Thyroid gland (tissue), 4 donors: ENCODE data around the gene ACTR2. TPM values are rescaled to one million over a fixed set of nuclear protein-coding genes. Genes with fewer than 3 reads are reported as not detected.
"Not testable (repeated sequence)": the region's sequence is repeated elsewhere in the genome, so short reads cannot be mapped to it uniquely, and the experiment has no call there.

ENCODE experiments used
- DNase-seq, 2 donors: peaks; one replicate each; pipeline ENCODE4 v3.0.0-alpha.2; 2019
- H3K27ac ChIP-seq, 3 donors: fragments of 200-600 bp; sonication (generic); 1 replicate in 2 of 3; 2 replicates in 1 of 3; pipeline ENCODE4 v1.5.1; 2016 to 2019; ENCODE audit warnings: mild to moderate bottlenecking in 1 of 3, moderate library complexity in 1 of 3
- H3K27me3 ChIP-seq: fragments of 200-600 bp; sonication (generic); one replicate; pipeline ENCODE4 v1.5.1; 2019
- H3K36me3 ChIP-seq, 2 donors: fragments of 200-600 bp; sonication (generic); one replicate each; pipeline ENCODE4 v1.5.1; 2016 to 2019
- H3K4me1 ChIP-seq, 2 donors: fragments of 200-600 bp; sonication (generic); one replicate each; pipeline ENCODE4 v1.5.1; 2017 to 2019
- H3K4me3 ChIP-seq, 3 donors: fragments of 200-600 bp; sonication (generic); replicated peaks in 1 of 3; 1 replicate in 2 of 3; 2 replicates in 1 of 3; pipeline ENCODE4 v1.5.1; 2016; ENCODE audit warnings: mild to moderate bottlenecking in 1 of 3
- H3K9me3 ChIP-seq: fragments of 200-600 bp; sonication (generic); one replicate; pipeline ENCODE4 v1.5.1; 2017
- POLR2A ChIP-seq, 2 donors: fragments of 450-650 bp; IDR thresholded peaks; one replicate each; pipeline ENCODE4 v1.6.1; 2017; ENCODE audit warnings: antibody characterized with exemption in 2 of 2, mild to moderate bottlenecking in 2 of 2, moderate library complexity in 1 of 2
- WGBS, 2 donors: methylation state at CpG; one replicate each; pipeline ENCODE4 v1.1.5; 2017; 5-methylcytosine and 5-hydroxymethylcytosine counted together
- intact Hi-C: fragments of 100-400 bp; cut with DNase I; formaldehyde crosslinking; loops from one replicate; pipeline ENCODE4 v1.15.1; 2023
- total RNA-seq, 4 donors: library from RNA; depleted of rRNA; stranded (reverse); fragments of >200 nt; gene quantifications; one replicate each; pipeline ENCODE4 v1.2.3, GENCODE V29; 2016
- TF ChIP-seq, protein P1 (sequence below), 6 experiments: fragments of 200-600 bp in 3 of 6; fragments of 450-650 bp in 3 of 6; sonication (generic) in 3 of 6; IDR thresholded peaks; one replicate each; pipeline ENCODE4 v1.5.1; 2016 to 2019; ENCODE audit warnings: antibody characterized with exemption in 6 of 6, mild to moderate bottlenecking in 2 of 6, inconsistent platforms in 1 of 6, moderate library complexity in 1 of 6

The ACTR2 gene
- total RNA-seq, 4 donors from 2014 or later = 65.2 to 88.6 (median 74.7) TPM

DNA sequence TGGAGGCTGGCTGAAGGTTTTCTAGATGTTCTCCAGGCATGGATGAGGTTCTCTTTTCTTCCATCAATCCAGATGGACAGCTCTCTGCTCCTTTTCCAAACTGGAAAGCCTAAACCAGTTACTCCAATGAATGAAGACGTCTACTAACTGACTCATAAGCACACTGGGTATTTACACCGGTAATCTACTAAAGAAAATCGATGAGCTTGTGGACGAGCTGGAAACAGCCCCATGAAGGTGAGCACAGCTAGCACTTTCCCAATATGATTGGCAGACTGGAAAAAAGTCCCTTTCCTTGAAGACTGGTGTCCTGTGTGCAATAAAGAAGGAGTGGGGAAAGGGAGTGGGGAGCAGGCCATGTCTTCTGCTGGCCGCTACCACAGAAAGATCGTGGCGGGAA, 84.0 kb downstream of the ACTR2 start:
- H3K36me3 ChIP-seq = peaks cover 28 to 41% of the 10 kb centered on the region in 2 donors
- 95 to 96% methylated on average over 7 of the region's 7 CpGs for WGBS, 2 donors
- TF ChIP-seq, protein P1, sequence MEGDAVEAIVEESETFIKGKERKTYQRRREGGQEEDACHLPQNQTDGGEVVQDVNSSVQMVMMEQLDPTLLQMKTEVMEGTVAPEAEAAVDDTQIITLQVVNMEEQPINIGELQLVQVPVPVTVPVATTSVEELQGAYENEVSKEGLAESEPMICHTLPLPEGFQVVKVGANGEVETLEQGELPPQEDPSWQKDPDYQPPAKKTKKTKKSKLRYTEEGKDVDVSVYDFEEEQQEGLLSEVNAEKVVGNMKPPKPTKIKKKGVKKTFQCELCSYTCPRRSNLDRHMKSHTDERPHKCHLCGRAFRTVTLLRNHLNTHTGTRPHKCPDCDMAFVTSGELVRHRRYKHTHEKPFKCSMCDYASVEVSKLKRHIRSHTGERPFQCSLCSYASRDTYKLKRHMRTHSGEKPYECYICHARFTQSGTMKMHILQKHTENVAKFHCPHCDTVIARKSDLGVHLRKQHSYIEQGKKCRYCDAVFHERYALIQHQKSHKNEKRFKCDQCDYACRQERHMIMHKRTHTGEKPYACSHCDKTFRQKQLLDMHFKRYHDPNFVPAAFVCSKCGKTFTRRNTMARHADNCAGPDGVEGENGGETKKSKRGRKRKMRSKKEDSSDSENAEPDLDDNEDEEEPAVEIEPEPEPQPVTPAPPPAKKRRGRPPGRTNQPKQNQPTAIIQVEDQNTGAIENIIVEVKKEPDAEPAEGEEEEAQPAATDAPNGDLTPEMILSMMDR (IDR thresholded peaks at IDR 0.05) = no peak
- TF ChIP-seq POLR2A (IDR thresholded peaks at IDR 0.05) = no peak

GRCh38 chr2:65313126-65313953, 85.7 kb downstream of the ACTR2 start:
- H3K27ac ChIP-seq = no peak overlapping the region
- H3K27me3 ChIP-seq = no peaks in the 10 kb centered on the region
- H3K4me1 ChIP-seq = peaks cover 0 to 8% of the 10 kb centered on the region in 2 donors
- intact Hi-C loops = no loop called here
- H3K4me3 ChIP-seq = no peak overlapping the region
- TF ChIP-seq, protein P1 (IDR thresholded peaks at IDR 0.05) = no peak
- TF ChIP-seq POLR2A (IDR thresholded peaks at IDR 0.05) = no peak
- H3K36me3 ChIP-seq = peaks cover 28 to 41% of the 10 kb centered on the region in 2 donors
- H3K9me3 ChIP-seq = no peaks in the 10 kb centered on the region
- 92 to 95% methylated on average over 48 to 52 of the region's 52 CpGs for WGBS, 2 donors
- no peak for DNase-seq

More for the DNA sequence above, 84.0 kb downstream of the ACTR2 start:
- intact Hi-C loops = no loop called here
- peak overlapping the region in 1 of 3 donors; percentile 43 for H3K27ac ChIP-seq
- H3K4me1 ChIP-seq = peaks cover 0 to 8% of the 10 kb centered on the region in 2 donors
- no peaks in the 10 kb centered on the region for H3K27me3 ChIP-seq
- no peak overlapping the region for H3K4me3 ChIP-seq
- DNase-seq = no peak
- no peaks in the 10 kb centered on the region for H3K9me3 ChIP-seq

- H3K9me3 ChIP-seq = no peaks in the 10 kb centered on the region
- H3K27ac ChIP-seq = no peak overlapping the region
- no peaks in the 10 kb centered on the region for H3K27me3 ChIP-seq
- peaks cover 28 to 41% of the 10 kb centered on the region in 2 donors for H3K36me3 ChIP-seq
- TF ChIP-seq, protein P1 (IDR thresholded peaks at IDR 0.05) = no peak
- TF ChIP-seq POLR2A (IDR thresholded peaks at IDR 0.05) = no peak
- no peak overlapping the region for H3K4me3 ChIP-seq
- WGBS, 2 donors = 97% methylated on average over 18 to 19 of the region's 24 CpGs
- H3K4me1 ChIP-seq = peaks cover 0 to 8% of the 10 kb centered on the region in 2 donors
- DNase-seq = no peak
- intact Hi-C loops = no loop called here
Measured at GRCh38 chr2:65313954-65314256, 86.3 kb downstream of the ACTR2 start.

- Histone ChIP-seq H3K27ac (no peak overlapping the region), H3K4me1 (peaks cover 0 to 6% of the 10 kb centered on the region in 2 donors), H3K9me3 (no peaks in the 10 kb centered on the region), H3K4me3 (no peak overlapping the region), H3K27me3 (no peaks in the 10 kb centered on the region), H3K36me3 (peaks cover 28 to 41% of the 10 kb centered on the region in 2 donors)
- 91 to 93% methylated on average over 8 of the region's 8 CpGs for WGBS, 2 donors
- TF ChIP-seq, protein P1 (IDR thresholded peaks at IDR 0.05) = no peak
- no peak for TF ChIP-seq POLR2A (IDR thresholded peaks at IDR 0.05)
- DNase-seq = no peak
- intact Hi-C loops = no loop called here
Measured at GRCh38 chr2:65314801-65315441, 87.3 kb downstream of the ACTR2 start.

DNA sequence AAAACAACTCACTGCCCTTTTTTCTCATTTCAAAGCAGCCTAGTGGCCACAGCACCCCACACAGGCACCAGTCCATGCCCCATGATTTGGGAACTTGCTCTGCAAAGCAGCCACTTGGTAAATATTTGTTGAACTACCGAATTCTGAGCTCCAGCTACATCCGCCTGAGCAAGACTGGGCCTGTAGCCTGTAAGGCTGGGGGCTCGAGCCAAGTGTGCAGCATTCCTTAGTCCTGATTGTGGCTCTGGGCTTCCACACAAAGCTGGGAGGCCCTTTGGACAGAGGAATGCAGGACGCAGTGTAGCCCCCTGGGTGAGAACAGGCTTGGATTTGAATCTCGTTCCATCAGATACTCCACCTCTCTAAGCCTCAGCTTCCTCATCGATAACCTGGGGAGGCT, 88.4 kb downstream of the ACTR2 start:
- no peaks in the 10 kb centered on the region for H3K9me3 ChIP-seq
- no peak overlapping the region for H3K27ac ChIP-seq
- 65 to 76% methylated on average over 5 to 6 of the region's 6 CpGs for WGBS, 2 donors
- TF ChIP-seq POLR2A (IDR thresholded peaks at IDR 0.05) = no peak
- TF ChIP-seq, protein P1 (IDR thresholded peaks at IDR 0.05) = no peak
- H3K4me3 ChIP-seq = no peak overlapping the region
- intact Hi-C loops = no loop called here
- H3K27me3 ChIP-seq = no peaks in the 10 kb centered on the region
- H3K4me1 ChIP-seq = peaks cover 0 to 10% of the 10 kb centered on the region in 2 donors
- peaks cover 28 to 41% of the 10 kb centered on the region in 2 donors for H3K36me3 ChIP-seq
- DNase-seq = no peak

DNA sequence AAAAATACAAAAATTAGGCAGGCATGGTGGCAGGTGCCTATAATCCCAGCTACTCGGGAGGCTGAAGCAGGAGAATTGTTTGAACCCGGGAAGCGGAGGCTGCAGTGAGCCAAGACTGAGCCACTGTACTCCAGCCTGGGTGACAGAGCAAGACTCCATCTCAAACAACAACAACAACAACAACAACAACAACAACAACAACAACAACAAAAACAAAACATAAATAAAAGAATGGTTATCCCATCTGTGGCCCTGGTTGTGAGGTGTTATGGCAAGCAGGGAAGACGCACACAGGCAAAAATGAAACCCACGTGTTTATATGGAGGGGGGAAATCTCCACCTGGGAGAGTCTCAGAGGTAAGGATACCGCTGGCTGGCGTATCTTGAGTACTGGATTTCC, 89.7 kb downstream of the ACTR2 start:
- H3K4me1 ChIP-seq, H3K4me3 ChIP-seq, H3K27ac ChIP-seq, H3K9me3 ChIP-seq, DNase-seq, intact Hi-C loops, H3K27me3 ChIP-seq: not testable (repeated sequence)
- WGBS, 2 donors = 87 to 98% methylated on average over 6 to 7 of the region's 7 CpGs
- peaks cover 28 to 32% of the 10 kb centered on the region in 2 donors for H3K36me3 ChIP-seq
